Measurements from ENCODE around the gene DUSP14. TPM values are rescaled to one million over a fixed set of nuclear protein-coding genes. Genes with fewer than 3 reads are reported as not detected.
A peak's percentile ranks its signal among the peaks of the same experiment; 100 is the strongest.

The DUSP14 gene
- polyA plus RNA-seq, 1 of the 3 experiments (the other 2 are of a cell fraction): 85.8 TPM

GRCh38 chr17:37527249-37527851, 37.7 kb downstream of the DUSP14 start (continued):
- TF ChIP-seq, protein P1, sequence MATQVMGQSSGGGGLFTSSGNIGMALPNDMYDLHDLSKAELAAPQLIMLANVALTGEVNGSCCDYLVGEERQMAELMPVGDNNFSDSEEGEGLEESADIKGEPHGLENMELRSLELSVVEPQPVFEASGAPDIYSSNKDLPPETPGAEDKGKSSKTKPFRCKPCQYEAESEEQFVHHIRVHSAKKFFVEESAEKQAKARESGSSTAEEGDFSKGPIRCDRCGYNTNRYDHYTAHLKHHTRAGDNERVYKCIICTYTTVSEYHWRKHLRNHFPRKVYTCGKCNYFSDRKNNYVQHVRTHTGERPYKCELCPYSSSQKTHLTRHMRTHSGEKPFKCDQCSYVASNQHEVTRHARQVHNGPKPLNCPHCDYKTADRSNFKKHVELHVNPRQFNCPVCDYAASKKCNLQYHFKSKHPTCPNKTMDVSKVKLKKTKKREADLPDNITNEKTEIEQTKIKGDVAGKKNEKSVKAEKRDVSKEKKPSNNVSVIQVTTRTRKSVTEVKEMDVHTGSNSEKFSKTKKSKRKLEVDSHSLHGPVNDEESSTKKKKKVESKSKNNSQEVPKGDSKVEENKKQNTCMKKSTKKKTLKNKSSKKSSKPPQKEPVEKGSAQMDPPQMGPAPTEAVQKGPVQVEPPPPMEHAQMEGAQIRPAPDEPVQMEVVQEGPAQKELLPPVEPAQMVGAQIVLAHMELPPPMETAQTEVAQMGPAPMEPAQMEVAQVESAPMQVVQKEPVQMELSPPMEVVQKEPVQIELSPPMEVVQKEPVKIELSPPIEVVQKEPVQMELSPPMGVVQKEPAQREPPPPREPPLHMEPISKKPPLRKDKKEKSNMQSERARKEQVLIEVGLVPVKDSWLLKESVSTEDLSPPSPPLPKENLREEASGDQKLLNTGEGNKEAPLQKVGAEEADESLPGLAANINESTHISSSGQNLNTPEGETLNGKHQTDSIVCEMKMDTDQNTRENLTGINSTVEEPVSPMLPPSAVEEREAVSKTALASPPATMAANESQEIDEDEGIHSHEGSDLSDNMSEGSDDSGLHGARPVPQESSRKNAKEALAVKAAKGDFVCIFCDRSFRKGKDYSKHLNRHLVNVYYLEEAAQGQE (IDR thresholded peaks at IDR 0.05; ENCODE audit: low read depth, low read length): no peak
- TF ChIP-seq RXRA (IDR thresholded peaks at IDR 0.05; ENCODE audit: borderline replicate concordance, low read depth) (no peak), RAD21 (IDR thresholded peaks at IDR 0.05; ENCODE audit: low read length) (peak; percentile 79), YY1 (IDR thresholded peaks at IDR 0.05; ENCODE audit: low read depth) (no peak), FOXM1 (IDR thresholded peaks at IDR 0.05; ENCODE audit: low read depth) (no peak), TEAD4 (IDR thresholded peaks at IDR 0.05; ENCODE audit: borderline replicate concordance, insufficient read depth) (no peak), GATA2 (CRISPR knock-in tag; IDR thresholded peaks at IDR 0.05) (no peak), TCF12 (IDR thresholded peaks at IDR 0.05) (no peak), TAF1 (IDR thresholded peaks at IDR 0.05; ENCODE audit: borderline replicate concordance, low read depth, low read length) (no peak), EZH2phosphoT487 (IDR thresholded peaks at IDR 0.05; ENCODE audit: borderline replicate concordance, low read depth) (no peak), GABPA (IDR thresholded peaks at IDR 0.05; ENCODE audit: low read depth) (no peak), EP300 (IDR thresholded peaks at IDR 0.05; ENCODE audit: borderline replicate concordance in 1 of 2, low read depth in 1 of 2, low read length in 1 of 2) (no peak), FOSL2 (IDR thresholded peaks at IDR 0.05; ENCODE audit: borderline replicate concordance, low read depth) (no peak)
- TF ChIP-seq, protein P2, sequence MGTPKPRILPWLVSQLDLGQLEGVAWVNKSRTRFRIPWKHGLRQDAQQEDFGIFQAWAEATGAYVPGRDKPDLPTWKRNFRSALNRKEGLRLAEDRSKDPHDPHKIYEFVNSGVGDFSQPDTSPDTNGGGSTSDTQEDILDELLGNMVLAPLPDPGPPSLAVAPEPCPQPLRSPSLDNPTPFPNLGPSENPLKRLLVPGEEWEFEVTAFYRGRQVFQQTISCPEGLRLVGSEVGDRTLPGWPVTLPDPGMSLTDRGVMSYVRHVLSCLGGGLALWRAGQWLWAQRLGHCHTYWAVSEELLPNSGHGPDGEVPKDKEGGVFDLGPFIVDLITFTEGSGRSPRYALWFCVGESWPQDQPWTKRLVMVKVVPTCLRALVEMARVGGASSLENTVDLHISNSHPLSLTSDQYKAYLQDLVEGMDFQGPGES (IDR thresholded peaks at IDR 0.05; ENCODE audit: low read depth, low read length): no peak

GRCh38 chr17:37530420-37530819, 40.7 kb downstream of the DUSP14 start:
- 86% methylated on average over 4 of the region's 4 CpGs for WGBS (ENCODE audit: low lambda C conversion rate)
- Histone ChIP-seq H3K79me2 (ENCODE audit: insufficient read depth) (no peaks in the 10 kb centered on the region), H3K4me3 (ENCODE audit: low read depth in 2 of 2, low read length in 1 of 2) (no peak overlapping the region), H2AFZ (ENCODE audit: low read depth) (no peak overlapping the region), H3K9ac (no peak overlapping the region), H3K9me3 (no peaks in the 10 kb centered on the region), H3K36me3 (replicated peaks in 1 of 2; ENCODE audit: control insufficient read depth in 1 of 2, insufficient read depth in 2 of 2, low read length in 1 of 2) (peaks cover 51 to 58% of the 10 kb centered on the region in 2 experiments), H3K27ac (ENCODE audit: low read depth in 2 of 2, low read length in 1 of 2) (no peak overlapping the region), H3K9me2 (no peaks in the 10 kb centered on the region), H4K20me1 (ENCODE audit: insufficient read depth) (no peaks in the 10 kb centered on the region), H3K27me3 (ENCODE audit: insufficient read depth) (no peaks in the 10 kb centered on the region), H3K4me1 (ENCODE audit: control insufficient read depth in 1 of 2, insufficient read depth in 2 of 2, low read depth in 1 of 2, low read length in 1 of 2) (no peaks in the 10 kb centered on the region), H3K4me2 (no peak overlapping the region), H3F3A (replicated peaks; ENCODE audit: insufficient read depth) (no peaks in the 10 kb centered on the region)
- no peak for TF ChIP-seq JUND (IDR thresholded peaks at IDR 0.05)
- TF ChIP-seq RFX5 (IDR thresholded peaks at IDR 0.05; ENCODE audit: low read length): no peak
- TF ChIP-seq RXRA (IDR thresholded peaks at IDR 0.05; ENCODE audit: borderline replicate concordance, low read depth): no peak
- no peak for TF ChIP-seq RAD21 (IDR thresholded peaks at IDR 0.05; ENCODE audit: low read length)
- no peak for TF ChIP-seq POLR2AphosphoS5 (IDR thresholded peaks at IDR 0.05; ENCODE audit: low read depth, low read length)
- TF ChIP-seq USF2 (IDR thresholded peaks at IDR 0.05; ENCODE audit: borderline replicate concordance, low read depth, low read length): no peak
- TF ChIP-seq, protein P1 (IDR thresholded peaks at IDR 0.05; ENCODE audit: low read depth, low read length): no peak
- CTCF ChIA-PET: interaction anchor here (1.2 to 1.3 kb wide), 2 partner anchors 240 to 286 kb away, joined by 3 to 4 read pairs; no protein-coding TSS in a partner anchor
- no peak for DNase-seq
- POLR2A ChIA-PET: no interaction called here
